ENCODE data around the gene KCNA2.

- TF ChIP-seq JUNB (CRISPR knock-in tag; IDR thresholded peaks at IDR 0.05; ENCODE audit: borderline replicate concordance), result no peak
- TF ChIP-seq KMT2B (CRISPR knock-in tag; IDR thresholded peaks at IDR 0.05), result no peak
- no peak for TF ChIP-seq ZBTB10 (CRISPR knock-in tag; IDR thresholded peaks at IDR 0.05; ENCODE audit: borderline replicate concordance)
- TF ChIP-seq ZBTB8A (CRISPR knock-in tag; IDR thresholded peaks at IDR 0.05; ENCODE audit: borderline replicate concordance, low read depth), result no peak
- TF ChIP-seq POLR2AphosphoS2 (IDR thresholded peaks at IDR 0.05; ENCODE audit: low read depth, low read length), result no peak
These were observed 22.1 kb downstream of the KCNA2 start for GRCh38 chr1:110584045-110584444.
